ENCODE measurements around the gene C5.

GRCh38 chr9:121075251-121076036 lies 25.4 kb upstream of the C5 start:
- TF ChIP-seq CTCF (IDR thresholded peaks at IDR 0.05) (no peak), POLR2A (IDR thresholded peaks at IDR 0.05) (no peak), EP300 (IDR thresholded peaks at IDR 0.05) (no peak)
